CD8-positive, alpha-beta memory T cell (primary cell): ENCODE data around the gene GABBR1. TPM values are rescaled to one million over a fixed set of nuclear protein-coding genes. Genes with fewer than 3 reads are reported as not detected.

ENCODE experiments used
- CTCF ChIA-PET: fragments of 350-600 bp; sonication (Branson Sonifier 250); formaldehyde crosslinking; loops from one replicate; lab custom pipeline; 2021; ENCODE audit warnings: antibody characterized with exemption; lab: Charles Lee
- POLR2A ChIA-PET: fragments of 350-600 bp; sonication (Branson Sonifier 250); formaldehyde crosslinking; loops from one replicate; lab custom pipeline; 2021; ENCODE audit warnings: antibody characterized with exemption; lab: Charles Lee
- DNase-seq, 5 donors: peaks; one replicate each; pipeline versions ENCODE4 v3.0.0 to v3.0.0-alpha.2; 2020 to 2022; ENCODE audit warnings: mixed read lengths in 1 of 5
- H3K27ac ChIP-seq: one replicate; pipeline ENCODE4 v1.7.0; 2013; ENCODE audit warnings: low read depth, mild to moderate bottlenecking, low read length, moderate library complexity
- H3K27me3 ChIP-seq: 2 replicates; pipeline ENCODE4 v1.7.0; 2013; ENCODE audit warnings: low read length, mild to moderate bottlenecking; ENCODE audit not compliant: insufficient read depth, poor library complexity, severe bottlenecking
- H3K36me3 ChIP-seq: 2 replicates; pipeline ENCODE4 v1.7.0; 2013; ENCODE audit warnings: mild to moderate bottlenecking, low read length, moderate library complexity; ENCODE audit not compliant: insufficient read depth
- H3K4me1 ChIP-seq: 2 replicates; pipeline ENCODE4 v1.7.0; 2013; ENCODE audit warnings: mild to moderate bottlenecking, low read length, moderate library complexity; ENCODE audit not compliant: insufficient read depth
- H3K4me3 ChIP-seq: 2 replicates; pipeline ENCODE4 v1.7.0; 2013; ENCODE audit warnings: mild to moderate bottlenecking, low read length
- H3K9me3 ChIP-seq: 2 replicates; pipeline ENCODE4 v1.7.0; 2013; ENCODE audit warnings: mild to moderate bottlenecking, low read length
- H3K27ac Mint-ChIP-seq, 8 donors: one replicate each; pipeline ENCODE4 v1.8.0; 2020 to 2021; ENCODE audit warnings: mixed read lengths in 8 of 8, mild to moderate bottlenecking in 6 of 8, inconsistent platforms in 3 of 8, moderate library complexity in 3 of 8
- H3K27me3 Mint-ChIP-seq, 2 donors: one replicate each; pipeline ENCODE4 v1.8.0; 2020 to 2021; ENCODE audit warnings: mixed read lengths in 2 of 2, mild to moderate bottlenecking in 1 of 2, moderate library complexity in 1 of 2
- H3K36me3 Mint-ChIP-seq, 3 donors: one replicate each; pipeline ENCODE4 v1.8.0; 2020 to 2021; ENCODE audit warnings: mixed read lengths in 3 of 3, inconsistent platforms in 1 of 3, mild to moderate bottlenecking in 1 of 3
- H3K4me1 Mint-ChIP-seq, 3 donors: one replicate each; pipeline ENCODE4 v1.8.0; 2020 to 2021; ENCODE audit warnings: mixed read lengths in 3 of 3, inconsistent platforms in 1 of 3, mild to moderate bottlenecking in 1 of 3
- H3K4me3 Mint-ChIP-seq, 7 donors: one replicate each; pipeline ENCODE4 v1.8.0; 2020 to 2021; ENCODE audit warnings: mixed read lengths in 7 of 7, mild to moderate bottlenecking in 6 of 7, moderate library complexity in 4 of 7, inconsistent platforms in 2 of 7
- H3K9me3 Mint-ChIP-seq, 5 donors: one replicate each; pipeline ENCODE4 v1.8.0; 2020 to 2022; ENCODE audit warnings: mixed read lengths in 5 of 5, mild to moderate bottlenecking in 3 of 5, moderate library complexity in 2 of 5, inconsistent platforms in 1 of 5
- polyA plus RNA-seq: library from polyadenylated mRNA; unstranded; fragments of 300-500 nt; fragmentation: Illumina TruSeq; gene quantifications from one replicate; pipeline ENCODE4 v1.2.3, GENCODE V29; 2021
- total RNA-seq, 2 experiments: library from RNA; stranded (reverse); gene quantifications; one replicate each; pipeline ENCODE4 v1.2.3, GENCODE V29; 2021

The GABBR1 gene
- total and polyA plus RNA-seq, 3 experiments from 2014 or later = 0.45 to 8.8 (median 8.3) TPM

DNA sequence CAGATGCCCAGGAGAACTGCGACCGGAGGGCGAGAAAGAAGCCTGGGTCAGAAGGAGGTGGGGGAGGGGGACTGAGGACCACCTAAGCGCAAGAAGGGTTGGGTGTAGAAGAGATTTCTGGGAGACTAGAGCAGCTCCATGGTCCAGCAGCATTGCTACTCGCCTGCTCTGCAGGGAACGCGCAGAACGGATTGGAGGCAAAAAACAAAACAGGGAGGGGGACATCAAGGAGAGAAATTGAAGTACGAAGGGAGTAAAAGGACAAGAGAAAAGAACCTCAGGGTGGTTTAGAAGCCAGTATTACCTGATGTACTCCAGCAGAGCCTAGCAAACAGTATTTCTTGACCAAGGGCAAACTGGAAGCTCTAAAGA lies 537 bp upstream of the GABBR1 start:
- peaks cover 29% of the 10 kb centered on the region for H3K4me1 ChIP-seq
- H3K36me3 ChIP-seq = no peaks in the 10 kb centered on the region
- DNase-seq = no peak
- peak overlapping the region; percentile 37 to 96 (median 77) for H3K27ac Mint-ChIP-seq
- peaks cover 3 to 16% of the 10 kb centered on the region in 2 donors for H3K27me3 Mint-ChIP-seq
- peaks cover 0 to 2% (median 1%) of the 10 kb centered on the region in 3 donors for H3K36me3 Mint-ChIP-seq
- peaks cover 4% of the 10 kb centered on the region for H3K27me3 ChIP-seq
- no peaks in the 10 kb centered on the region for H3K9me3 Mint-ChIP-seq
- H3K9me3 ChIP-seq = no peaks in the 10 kb centered on the region
- H3K27ac ChIP-seq = peak overlapping the region; percentile 25
- H3K4me1 Mint-ChIP-seq = peaks cover 34 to 44% (median 34%) of the 10 kb centered on the region in 3 donors
- ChIA-PET CTCF (interaction anchor here (0.5 to 2.2 kb wide), 4 partner anchors 8 to 28 kb away, joined by 3 to 16 read pairs (median 8); no protein-coding TSS in a partner anchor), POLR2A (interaction anchor here (1.8 kb wide), 1 partner anchor 16 kb away, joined by 9 read pairs; no protein-coding TSS in a partner anchor)
- peak overlapping the region; percentile 66 for H3K4me3 ChIP-seq
- H3K4me3 Mint-ChIP-seq = peak overlapping the region; percentile 71 to 86 (median 80)

GRCh38 chr6:29631860-29632731 lies 887 bp downstream of the GABBR1 start:
- Histone ChIP-seq H3K36me3 (no peaks in the 10 kb centered on the region), H3K27ac (peak overlapping the region; percentile 0), H3K4me1 (peaks cover 29% of the 10 kb centered on the region), H3K27me3 (peaks cover 4% of the 10 kb centered on the region), H3K4me3 (peak overlapping the region; percentile 66), H3K9me3 (no peaks in the 10 kb centered on the region)
- CTCF ChIA-PET = interaction anchor here (1.0 to 8.4 kb wide), 6 partner anchors 10 to 22 kb away, joined by 4 to 34 read pairs (median 8); no protein-coding TSS in a partner anchor
- Mint-ChIP-seq H3K27me3 (peaks cover 3 to 17% of the 10 kb centered on the region in 2 donors), H3K4me3 (peak overlapping the region; percentile 83 to 97 (median 89)), H3K36me3 (peaks cover 0 to 2% (median 1%) of the 10 kb centered on the region in 3 donors), H3K27ac (peak overlapping the region; percentile 1 to 93 (median 65)), H3K9me3 (no peaks in the 10 kb centered on the region), H3K4me1 (peaks cover 38 to 49% (median 39%) of the 10 kb centered on the region in 3 donors)
- POLR2A ChIA-PET = interaction anchor here (1.8 kb wide), 1 partner anchor 18 kb away, joined by 9 read pairs; no protein-coding TSS in a partner anchor
- peak; percentile 45 to 77 (median 61) for DNase-seq

DNA sequence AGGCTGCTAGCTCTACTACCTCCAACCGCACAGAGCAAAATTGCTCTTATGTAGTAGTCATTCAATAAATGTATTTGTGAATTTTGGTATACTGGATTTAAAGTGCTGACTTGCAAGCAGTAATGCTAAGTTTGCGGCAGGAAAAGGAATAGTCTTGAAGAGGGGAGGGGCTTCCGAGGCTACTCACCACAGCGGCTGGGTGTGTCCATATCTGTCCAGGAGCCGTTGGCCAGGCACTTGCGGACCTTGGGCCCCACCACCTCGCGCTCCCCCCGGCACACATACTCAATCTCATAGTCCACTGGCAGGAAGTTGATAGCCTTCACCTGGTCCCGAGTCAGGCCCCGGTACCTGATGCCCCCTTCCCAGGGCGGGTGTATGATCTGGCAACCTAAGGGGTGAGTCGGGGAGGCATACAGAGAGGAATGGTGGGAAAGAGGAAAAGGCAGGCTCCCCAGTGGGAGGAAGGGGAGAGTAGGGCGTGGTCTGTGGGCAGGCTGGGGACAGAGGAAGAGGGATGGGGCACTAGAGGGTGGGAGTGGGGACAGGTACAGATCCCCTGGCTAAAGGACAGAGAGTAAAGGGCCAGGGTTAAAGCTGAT lies 1.7 kb downstream of the GABBR1 start:
- no peaks in the 10 kb centered on the region for H3K9me3 Mint-ChIP-seq
- peak overlapping the region; percentile 83 to 97 (median 87) for H3K4me3 Mint-ChIP-seq
- H3K4me1 Mint-ChIP-seq = peaks cover 41 to 54% (median 43%) of the 10 kb centered on the region in 3 donors
- Histone ChIP-seq H3K36me3 (no peaks in the 10 kb centered on the region), H3K9me3 (no peaks in the 10 kb centered on the region), H3K4me1 (peaks cover 29% of the 10 kb centered on the region), H3K27me3 (peaks cover 4% of the 10 kb centered on the region), H3K27ac (peak overlapping the region; percentile 0), H3K4me3 (peak overlapping the region; percentile 66)
- no peak for DNase-seq
- CTCF ChIA-PET = interaction anchor here (1.0 to 8.4 kb wide), 3 partner anchors 10 to 22 kb away, joined by 4 to 34 read pairs (median 5); no protein-coding TSS in a partner anchor
- POLR2A ChIA-PET = no interaction called here
- H3K27ac Mint-ChIP-seq = peak overlapping the region in 4 of 8 donors; percentile 10 to 89 (median 46)
- peaks cover 0 to 2% (median 1%) of the 10 kb centered on the region in 3 donors for H3K36me3 Mint-ChIP-seq
- peaks cover 3 to 17% of the 10 kb centered on the region in 2 donors for H3K27me3 Mint-ChIP-seq

GRCh38 chr6:29630315-29630714 lies 2.7 kb downstream of the GABBR1 start:
- POLR2A ChIA-PET = no interaction called here
- peaks cover 3 to 19% of the 10 kb centered on the region in 2 donors for H3K27me3 Mint-ChIP-seq
- peaks cover 29% of the 10 kb centered on the region for H3K4me1 ChIP-seq

GRCh38 chr6:29629571-29629970 lies 3.4 kb downstream of the GABBR1 start:
- Mint-ChIP-seq H3K27ac (peak overlapping the region in 1 of 8 donors; percentile 51), H3K27me3 (peaks cover 3 to 20% of the 10 kb centered on the region in 2 donors), H3K36me3 (peaks cover 0 to 2% (median 1%) of the 10 kb centered on the region in 3 donors), H3K4me1 (peaks cover 41 to 53% (median 43%) of the 10 kb centered on the region in 3 donors), H3K9me3 (no peaks in the 10 kb centered on the region), H3K4me3 (peak overlapping the region in 6 of 7 donors; percentile 9 to 94 (median 92))
- Histone ChIP-seq H3K36me3 (no peaks in the 10 kb centered on the region), H3K4me3 (no peak overlapping the region), H3K9me3 (no peaks in the 10 kb centered on the region), H3K27ac (no peak overlapping the region), H3K4me1 (peaks cover 29% of the 10 kb centered on the region), H3K27me3 (peaks cover 4% of the 10 kb centered on the region)
- ChIA-PET CTCF (interaction anchor here (0.8 to 8.4 kb wide), 3 partner anchors 20 to 24 kb away, joined by 3 to 34 read pairs (median 4); no protein-coding TSS in a partner anchor), POLR2A (no interaction called here)
- DNase-seq = no peak

More at GRCh38 chr6:29630315-29630714, 2.7 kb downstream of the GABBR1 start:
- H3K4me1 Mint-ChIP-seq = peaks cover 41 to 54% (median 43%) of the 10 kb centered on the region in 3 donors
- Histone ChIP-seq H3K27me3 (peaks cover 4% of the 10 kb centered on the region), H3K36me3 (no peaks in the 10 kb centered on the region), H3K4me3 (no peak overlapping the region), H3K27ac (no peak overlapping the region), H3K9me3 (no peaks in the 10 kb centered on the region)
- H3K4me3 Mint-ChIP-seq = peak overlapping the region in 3 of 7 donors; percentile 57 to 92 (median 67)
- no peaks in the 10 kb centered on the region for H3K9me3 Mint-ChIP-seq
- H3K36me3 Mint-ChIP-seq = peaks cover 0 to 2% (median 1%) of the 10 kb centered on the region in 3 donors
- CTCF ChIA-PET = interaction anchor here (1.7 to 8.4 kb wide), 3 partner anchors 20 to 23 kb away, joined by 4 to 34 read pairs (median 4); no protein-coding TSS in a partner anchor
- DNase-seq = no peak
- no peak overlapping the region for H3K27ac Mint-ChIP-seq

DNA sequence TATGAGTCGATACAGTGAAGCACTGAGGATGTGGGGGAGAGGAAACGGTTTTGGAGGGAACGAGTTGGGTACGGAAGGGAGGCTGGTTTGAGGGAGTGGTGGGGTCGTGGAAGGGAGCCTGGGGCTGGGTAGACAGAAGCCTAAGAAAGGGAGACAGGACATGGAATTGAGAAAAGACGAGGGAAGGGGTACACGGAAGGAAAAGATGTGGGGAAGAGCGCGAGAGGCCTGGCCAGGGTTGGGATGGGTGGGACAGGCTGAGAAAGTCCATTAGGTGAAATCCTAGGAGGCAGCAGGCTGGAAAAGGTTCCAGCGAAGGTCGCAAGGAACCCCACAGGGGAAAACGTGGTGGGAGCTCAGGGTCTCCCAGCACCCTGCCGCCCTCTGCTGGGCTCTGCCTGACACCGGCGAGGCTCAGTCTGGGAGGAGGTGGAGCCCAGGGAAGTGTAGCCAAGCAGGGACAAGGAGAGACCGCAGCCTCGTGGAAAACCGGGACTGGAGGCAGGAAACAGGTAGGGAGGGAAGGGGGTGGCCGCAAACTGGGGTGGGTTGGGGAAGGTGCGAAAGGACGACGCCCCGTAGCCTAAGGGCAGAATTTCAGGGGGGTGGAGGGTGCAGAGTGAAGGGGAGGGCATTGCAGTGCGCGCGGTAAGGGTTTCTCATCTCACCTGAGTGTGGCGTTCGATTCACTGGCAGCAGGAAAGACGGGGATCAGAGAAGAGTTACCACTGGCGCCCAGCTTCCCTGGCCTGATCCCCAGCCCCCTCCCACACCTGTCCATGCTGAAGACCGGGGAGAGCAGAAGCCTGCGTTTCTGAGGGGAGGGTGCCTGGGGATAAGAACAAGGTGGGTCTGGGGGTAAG lies 4.3 kb downstream of the GABBR1 start:
- ChIA-PET POLR2A (interaction anchor here (1.8 kb wide), 1 partner anchor 21 kb away, joined by 9 read pairs; no protein-coding TSS in a partner anchor), CTCF (interaction anchor here (0.6 to 8.4 kb wide), 5 partner anchors 11 to 430 kb away, joined by 3 to 34 read pairs (median 3); no protein-coding TSS in a partner anchor)
- Histone ChIP-seq H3K36me3 (no peaks in the 10 kb centered on the region), H3K4me3 (peak overlapping the region; percentile 78), H3K27me3 (peaks cover 4% of the 10 kb centered on the region), H3K27ac (peak overlapping the region; percentile 57), H3K9me3 (no peaks in the 10 kb centered on the region), H3K4me1 (peaks cover 27% of the 10 kb centered on the region)
- Mint-ChIP-seq H3K4me1 (peaks cover 38 to 44% (median 41%) of the 10 kb centered on the region in 3 donors), H3K27ac (peak overlapping the region; percentile 3 to 82 (median 53)), H3K27me3 (peaks cover 3 to 23% of the 10 kb centered on the region in 2 donors), H3K36me3 (peaks cover 0 to 2% (median 1%) of the 10 kb centered on the region in 3 donors), H3K4me3 (peak overlapping the region; percentile 81 to 94 (median 92)), H3K9me3 (no peaks in the 10 kb centered on the region)
- DNase-seq = peak; percentile 28 to 66 (median 35)
